H1 (cell line): ENCODE results near the gene RRM1. TPM values are rescaled to one million over a fixed set of nuclear protein-coding genes. Genes with fewer than 3 reads are reported as not detected.

Experiments used
- EP300 ChIP-seq, 2 experiments: IDR thresholded peaks; 1 replicate in 1 of 2; 2 replicates in 1 of 2; pipeline ENCODE4 v1.6.1; 2011 to 2012; ENCODE audit warnings: low read depth in 2 of 2, low read length in 2 of 2, mild to moderate bottlenecking in 2 of 2, borderline replicate concordance in 1 of 2, inconsistent platforms in 1 of 2, moderate library complexity in 1 of 2
- RAD21 ChIP-seq, 2 experiments: IDR thresholded peaks in 1 of 2; conservative IDR thresholded peaks in 1 of 2; 2 replicates each; pipeline ENCODE4 v1.6.1; 2011; ENCODE audit warnings: low read depth in 2 of 2, low read length in 2 of 2, improper control_type of control experiment in 1 of 2, inconsistent platforms in 1 of 2, mild to moderate bottlenecking in 1 of 2, moderate library complexity in 1 of 2
- polyA plus RNA-seq, 7 experiments: library from polyadenylated mRNA; depleted of rRNA in 3 of 7; stranded (reverse) in 5 of 7; unstranded in 2 of 7; fragments of >200 nt in 5 of 7; fragments of 200-250 nt in 2 of 7; gene quantifications; 1 replicate in 5 of 7; 2 replicates in 1 of 7; 4 replicates in 1 of 7; pipeline versions ENCODE4 v1.2.1 to v1.2.3, GENCODE V29; 2011 to 2013; ENCODE audit warnings: missing spikeins in 2 of 7, mixed read lengths in 2 of 7
- total RNA-seq: library from RNA; stranded (reverse); fragmentation: NEBNext Ultra II Directional; extraction: Animal tissue kit (Norgen Biotek cat#: 25700); gene quantifications from 2 replicates; pipeline ENCODE4 v1.2.1, GENCODE V29; 2021

Gene RRM1
- total and polyA plus RNA-seq, 2 of the 8 experiments (the other 6 are each of a cell fraction or from before 2014, with no cell fraction given) = 63.6 to 126 TPM

- TF ChIP-seq EP300 (IDR thresholded peaks at IDR 0.05; ENCODE audit: borderline replicate concordance in 1 of 2, low read depth in 2 of 2, low read length in 2 of 2) (no peak), RAD21 (IDR thresholded peaks at IDR 0.05 in 1 of 2, conservative IDR thresholded peaks at IDR 0.05 in 1 of 2; ENCODE audit: low read depth in 2 of 2, low read length in 2 of 2) (no peak)
Observed at GRCh38 chr11:4180441-4181183, 86.0 kb downstream of the RRM1 start (continued).
